ENCODE measurements around the gene SPON2.
"Not testable (repeated sequence)": the region's sequence is repeated elsewhere in the genome, so short reads cannot be mapped to it uniquely, and the experiment has no call there.

The SPON2 gene

GRCh38 chr4:1151541-1151940 is 20.8 kb downstream of the SPON2 start:
- DNase-seq (ENCODE audit: low spot score), result no peak

- no peak for DNase-seq (ENCODE audit: low spot score)
These were observed 21.5 kb downstream of the SPON2 start for GRCh38 chr4:1150875-1151274.

- DNase-seq (ENCODE audit: low spot score), result no peak
These were observed 32.5 kb downstream of the SPON2 start for GRCh38 chr4:1139860-1140259.

- DNase-seq (ENCODE audit: low spot score), result no peak
These were observed 34.5 kb downstream of the SPON2 start for GRCh38 chr4:1137850-1138249.

GRCh38 chr4:1137063-1137776 is 35.2 kb downstream of the SPON2 start:
- no peak for DNase-seq (ENCODE audit: low spot score)

GRCh38 chr4:1136048-1136447 is 36.3 kb downstream of the SPON2 start:
- DNase-seq (ENCODE audit: low spot score), result no peak

GRCh38 chr4:1133033-1133432 is 39.4 kb downstream of the SPON2 start:
- no peak for DNase-seq (ENCODE audit: low spot score)

GRCh38 chr4:1130316-1131186 is 41.8 kb downstream of the SPON2 start:
- peak; percentile 83 for DNase-seq (ENCODE audit: low spot score)

GRCh38 chr4:1126506-1126905 is 45.9 kb downstream of the SPON2 start:
- no peak for DNase-seq (ENCODE audit: low spot score)

- not testable (repeated sequence) for DNase-seq (ENCODE audit: low spot score)
These were observed 46.9 kb downstream of the SPON2 start for GRCh38 chr4:1125466-1125865.

- no peak for DNase-seq (ENCODE audit: low spot score)
These were observed 47.6 kb downstream of the SPON2 start for GRCh38 chr4:1124818-1125217.

GRCh38 chr4:1122505-1122904 is 49.9 kb downstream of the SPON2 start:
- no peak for DNase-seq (ENCODE audit: low spot score)
